Type B pancreatic cell (in vitro differentiated cells): ENCODE results near the gene IMMP2L. TPM values are rescaled to one million over a fixed set of nuclear protein-coding genes. Genes with fewer than 3 reads are reported as not detected.

Experiments used
- DNase-seq: peaks from one replicate; pipeline ENCODE4 v3.0.0; 2021; ENCODE audit warnings: mixed read lengths; ENCODE audit not compliant: unreplicated experiment; ENCODE audit errors: extremely low spot score
- H3K27ac Mint-ChIP-seq: 2 replicates; pipeline ENCODE4 v1.8.0; 2021; ENCODE audit warnings: mild to moderate bottlenecking, mixed read lengths
- H3K27me3 Mint-ChIP-seq: 2 replicates; pipeline ENCODE4 v1.8.0; 2021; ENCODE audit warnings: mixed read lengths
- H3K36me3 Mint-ChIP-seq: 2 replicates; pipeline ENCODE4 v1.8.0; 2021; ENCODE audit warnings: mixed read lengths
- H3K4me1 Mint-ChIP-seq: one replicate; pipeline ENCODE4 v1.8.0; 2021; ENCODE audit warnings: mixed read lengths; ENCODE audit not compliant: unreplicated experiment
- H3K4me3 Mint-ChIP-seq: 2 replicates; pipeline ENCODE4 v1.8.0; 2021; ENCODE audit warnings: mild to moderate bottlenecking, mixed read lengths
- H3K9me3 Mint-ChIP-seq: 2 replicates; pipeline ENCODE4 v1.8.0; 2021; ENCODE audit warnings: mixed read lengths
- CTCF ChIP-seq: fragments of 200-600 bp; sonication (generic); conservative IDR thresholded peaks from 2 replicates; pipeline ENCODE4 v1.5.0; 2021; ENCODE audit warnings: antibody characterized with exemption, mild to moderate bottlenecking
- total RNA-seq: library from RNA; stranded (reverse); gene quantifications from 2 replicates; pipeline ENCODE4 v1.2.1, GENCODE V29; 2021; ENCODE audit warnings: low replicate concordance

The IMMP2L gene
- total RNA-seq, 1 donor from 2014 or later: 23.0 TPM

GRCh38 chr7:111105269-111105668, 457.0 kb downstream of the IMMP2L start:
- Mint-ChIP-seq H3K4me1 (no peaks in the 10 kb centered on the region), H3K27me3 (no peaks in the 10 kb centered on the region), H3K9me3 (no peaks in the 10 kb centered on the region), H3K4me3 (no peak overlapping the region), H3K36me3 (no peaks in the 10 kb centered on the region), H3K27ac (no peak overlapping the region)
- no peak for TF ChIP-seq CTCF
- no peak for DNase-seq

GRCh38 chr7:111104710-111105109, 457.6 kb downstream of the IMMP2L start:
- Mint-ChIP-seq H3K27ac (no peak overlapping the region), H3K27me3 (no peaks in the 10 kb centered on the region), H3K4me1 (no peaks in the 10 kb centered on the region), H3K4me3 (no peak overlapping the region), H3K9me3 (no peaks in the 10 kb centered on the region), H3K36me3 (no peaks in the 10 kb centered on the region)
- no peak for DNase-seq
- no peak for TF ChIP-seq CTCF

- Mint-ChIP-seq H3K4me1 (peaks cover 2% of the 10 kb centered on the region), H3K27me3 (no peaks in the 10 kb centered on the region), H3K9me3 (no peaks in the 10 kb centered on the region), H3K36me3 (no peaks in the 10 kb centered on the region), H3K4me3 (no peak overlapping the region), H3K27ac (no peak overlapping the region)
- no peak for DNase-seq
- no peak for TF ChIP-seq CTCF
Observed at GRCh38 chr7:111103678-111104274, 458.5 kb downstream of the IMMP2L start.

- H3K4me1 Mint-ChIP-seq: peaks cover 7% of the 10 kb centered on the region
- H3K27me3 Mint-ChIP-seq: no peaks in the 10 kb centered on the region
- H3K4me3 Mint-ChIP-seq: no peak overlapping the region
- no peak for TF ChIP-seq CTCF
- H3K36me3 Mint-ChIP-seq: no peaks in the 10 kb centered on the region
- no peak for DNase-seq
- H3K9me3 Mint-ChIP-seq: no peaks in the 10 kb centered on the region
- H3K27ac Mint-ChIP-seq: no peak overlapping the region
Observed at GRCh38 chr7:111103136-111103535, 459.2 kb downstream of the IMMP2L start.

GRCh38 chr7:111101856-111102646, 460.2 kb downstream of the IMMP2L start:
- no peaks in the 10 kb centered on the region for H3K36me3 Mint-ChIP-seq
- no peaks in the 10 kb centered on the region for H3K9me3 Mint-ChIP-seq

More at GRCh38 chr7:111101856-111102646, 460.2 kb downstream of the IMMP2L start:
- no peak for DNase-seq
- H3K4me1 Mint-ChIP-seq: peaks cover 7% of the 10 kb centered on the region
- no peak overlapping the region for H3K27ac Mint-ChIP-seq
- no peak overlapping the region for H3K4me3 Mint-ChIP-seq
- no peak for TF ChIP-seq CTCF
- no peaks in the 10 kb centered on the region for H3K27me3 Mint-ChIP-seq
